NCI-H2227 (cell line): ENCODE data around the gene SUMO1.
A peak's percentile ranks its signal among the peaks of the same experiment; 100 is the strongest.

Experiments used
- DNase-seq: peaks from one replicate; lab custom pipeline; 2025; ENCODE audit not compliant: unreplicated experiment; lab: John Stamatoyannopoulos, UW

Gene SUMO1

DNA sequence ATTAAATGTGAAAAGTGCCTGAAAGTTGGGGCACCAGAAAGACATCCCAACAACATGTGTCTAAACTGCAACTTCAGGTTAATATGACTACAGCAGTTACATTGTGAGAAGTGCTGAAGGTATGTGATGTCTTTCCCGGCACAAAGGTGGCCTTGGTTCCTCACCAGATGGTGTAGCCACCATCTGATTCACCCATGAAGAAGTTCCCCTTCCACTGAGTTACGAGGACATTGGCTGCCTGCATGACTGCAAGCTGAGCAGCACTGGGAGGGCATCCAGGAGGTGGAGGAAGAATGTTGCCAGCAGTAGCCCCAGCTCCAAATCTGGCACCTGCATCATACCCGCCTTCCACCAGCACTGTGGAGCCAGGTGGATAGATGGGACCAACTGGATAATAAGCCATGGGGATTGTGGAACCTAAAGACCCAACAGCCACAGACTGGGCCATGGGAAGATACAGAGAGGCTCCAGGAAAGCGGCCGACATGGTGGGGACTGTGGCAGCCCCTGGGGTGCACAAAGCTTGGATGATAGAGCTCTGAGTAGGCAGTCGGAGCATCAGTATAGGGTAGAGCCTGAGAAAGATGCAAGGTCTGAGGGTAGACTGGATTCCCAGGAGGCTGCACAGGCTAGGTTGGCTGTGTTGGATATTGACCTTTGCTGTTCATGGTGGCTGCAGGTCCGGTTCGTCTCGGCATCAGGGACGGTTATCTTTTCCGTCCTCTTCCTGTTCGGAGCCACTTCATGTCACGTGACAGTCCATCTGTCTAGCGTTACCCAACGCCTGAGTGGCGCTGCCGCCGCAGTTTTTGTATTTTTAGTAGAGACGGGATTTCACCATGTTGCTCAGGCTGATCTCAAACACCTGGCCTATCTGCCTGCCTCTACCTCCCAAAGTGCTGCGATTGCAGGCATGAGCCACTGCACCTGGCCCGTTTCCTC, 36.9 kb downstream of the SUMO1 start:
- no peak for DNase-seq

GRCh38 chr2:202196727-202197126, 41.7 kb downstream of the SUMO1 start:
- no peak for DNase-seq

DNA sequence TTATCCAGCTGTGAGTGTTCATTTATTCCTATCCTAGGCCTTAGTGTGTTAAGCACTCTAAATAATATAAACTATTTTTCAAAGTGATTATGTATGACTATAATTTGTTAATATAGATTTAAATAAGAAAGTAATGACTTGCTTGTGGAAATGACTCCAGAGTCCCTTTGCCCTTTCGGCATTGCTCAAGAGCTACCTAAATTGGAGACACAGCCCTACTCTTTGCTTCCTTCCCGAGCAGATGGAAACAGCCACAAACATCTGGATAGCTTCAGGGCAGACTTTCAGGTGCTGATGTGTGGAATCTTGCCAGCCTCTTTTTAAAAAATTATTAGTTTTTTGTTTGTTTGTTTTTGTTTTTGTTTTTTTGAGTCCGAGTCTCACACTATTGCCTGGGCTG, 44.0 kb downstream of the SUMO1 start:
- DNase-seq: no peak

DNA sequence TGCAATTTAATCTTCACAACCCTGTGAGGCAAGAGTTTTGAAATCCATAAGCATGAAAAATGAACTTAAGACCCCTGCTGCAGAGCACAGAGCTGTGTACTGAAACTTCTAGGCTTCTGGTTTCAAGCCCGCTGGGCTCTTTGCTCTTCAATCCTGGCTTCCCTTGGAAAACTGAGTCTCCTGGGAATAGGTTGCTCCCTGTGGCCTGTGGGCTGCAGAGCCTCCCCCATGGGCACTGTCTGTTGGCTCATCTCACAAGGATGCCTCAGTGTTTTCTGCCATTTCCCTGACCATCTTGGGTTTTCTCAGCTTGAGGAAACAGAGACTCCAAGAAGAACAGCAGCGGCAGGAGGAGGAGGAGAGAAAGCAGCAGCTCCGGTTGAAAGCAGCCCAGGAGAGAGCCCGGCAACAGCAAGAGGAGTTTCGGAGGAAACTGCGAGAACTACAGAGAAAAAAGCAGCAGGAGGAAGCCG, 44.5 kb downstream of the SUMO1 start:
- DNase-seq: no peak

DNA sequence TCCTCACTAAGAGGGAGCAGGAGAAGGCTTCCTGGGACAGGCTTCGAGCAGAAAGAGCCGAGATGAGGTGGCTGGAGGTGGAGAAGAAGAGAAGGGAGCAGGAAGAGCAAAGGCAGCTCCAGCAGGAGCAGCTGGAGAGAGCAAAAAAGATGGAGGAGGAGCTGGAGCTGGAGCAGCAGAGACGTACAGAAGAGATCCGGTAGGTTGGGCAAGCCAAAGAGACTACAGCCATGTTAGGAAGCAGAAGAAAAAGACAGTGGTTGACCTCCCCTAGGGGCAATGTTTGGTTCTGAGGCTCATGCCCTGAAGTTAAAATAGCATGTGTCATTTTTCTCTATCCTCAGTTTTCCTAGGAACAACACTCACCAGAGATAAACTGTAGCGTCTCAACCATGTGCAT, 45.1 kb downstream of the SUMO1 start:
- no peak for DNase-seq

DNA sequence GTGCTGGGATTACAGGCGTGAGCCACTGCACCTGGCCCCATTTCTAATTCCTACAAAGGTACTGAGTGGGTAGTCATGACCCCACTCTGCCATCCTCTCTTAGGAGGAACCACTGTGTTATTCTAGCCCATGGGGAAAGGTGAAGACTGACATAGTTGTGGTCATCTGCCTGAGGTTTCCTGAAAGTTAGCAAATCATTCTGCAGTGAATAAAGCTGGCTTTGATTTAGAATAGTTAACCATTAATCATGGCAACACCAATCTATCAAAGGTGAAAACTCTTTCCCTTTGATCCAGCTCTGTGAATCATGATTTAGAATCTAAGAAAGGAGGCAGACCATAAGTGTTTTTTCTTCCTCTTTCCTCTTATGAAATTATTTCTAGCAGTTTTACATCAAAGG, 50.8 kb downstream of the SUMO1 start:
- DNase-seq: no peak

DNA sequence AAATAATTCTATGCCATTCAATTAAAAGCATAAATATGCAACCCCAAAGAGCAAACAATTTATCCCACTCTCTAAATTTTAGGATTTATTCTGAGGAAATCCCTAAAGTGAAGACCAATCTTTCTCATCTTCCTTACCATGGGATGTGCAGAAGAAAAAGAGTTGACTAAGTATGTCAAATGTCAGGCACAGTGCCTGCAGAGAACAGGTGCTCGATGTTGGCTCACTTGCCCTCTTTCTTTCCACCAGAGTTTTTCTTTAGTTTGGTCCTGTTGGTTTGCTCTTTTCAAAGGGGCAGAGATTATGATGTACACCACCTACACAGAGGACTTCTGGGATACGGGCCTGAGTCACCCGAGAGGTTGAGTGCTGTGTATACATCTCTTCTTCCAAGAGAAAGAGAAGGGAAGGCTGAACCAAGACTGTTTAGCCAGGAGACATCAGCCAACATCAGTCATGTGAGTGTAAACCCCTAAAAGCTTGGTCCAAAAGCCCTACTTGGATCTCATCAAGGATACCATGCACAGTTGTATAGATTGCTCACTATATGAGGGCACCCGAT, 51.7 kb downstream of the SUMO1 start:
- no peak for DNase-seq

- DNase-seq: no peak
Measured at GRCh38 chr2:202185156-202185555, 53.2 kb downstream of the SUMO1 start.

DNA sequence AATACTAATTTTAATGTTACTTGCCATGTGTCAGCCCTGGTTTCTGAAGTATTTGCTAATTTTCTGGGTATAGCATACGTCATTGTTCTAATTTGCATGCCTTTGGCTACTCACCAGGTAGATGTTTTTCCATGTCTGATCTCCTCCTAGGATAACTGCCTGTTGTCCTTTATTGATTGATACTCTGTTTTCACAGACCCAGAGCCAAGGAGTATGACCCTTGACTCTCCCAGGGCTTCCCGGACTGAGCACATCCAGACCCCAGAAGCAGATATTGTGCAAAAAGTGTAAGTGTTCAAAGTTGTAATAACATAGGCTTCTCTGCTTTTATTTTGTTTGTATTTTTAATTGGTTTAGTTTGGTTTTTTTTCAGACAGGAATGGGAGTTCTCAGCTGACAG, 53.8 kb downstream of the SUMO1 start:
- no peak for DNase-seq

DNA sequence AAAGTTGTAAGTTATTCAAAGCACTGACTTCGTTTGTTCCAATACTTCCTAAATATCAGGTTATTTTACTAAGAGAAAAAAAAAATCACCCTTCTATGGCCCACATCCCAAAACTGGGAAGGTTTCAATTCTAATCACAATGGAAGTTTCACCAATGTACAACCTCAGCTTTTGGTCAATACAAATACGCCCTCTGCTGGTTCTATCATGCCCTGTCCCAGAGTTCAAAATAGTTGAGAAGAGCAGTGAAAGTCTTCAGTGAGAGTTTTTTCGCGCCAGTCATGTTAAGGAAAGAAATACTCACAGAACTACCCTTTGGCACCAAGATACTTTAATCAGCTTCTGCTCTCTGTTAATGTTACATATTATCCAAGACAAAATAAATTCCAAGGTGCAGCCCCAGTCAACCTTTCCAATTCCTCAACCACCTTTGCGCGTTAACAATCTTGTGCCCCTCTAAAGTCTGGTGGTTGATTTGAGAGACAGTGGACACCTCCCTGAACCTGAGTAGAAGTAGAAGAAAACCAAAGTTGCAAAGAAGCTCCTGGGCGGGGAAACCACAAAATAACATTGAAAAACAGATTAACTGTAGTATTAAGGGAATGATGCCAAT, 59.9 kb downstream of the SUMO1 start:
- peak; percentile 85 for DNase-seq

- DNase-seq: no peak
Measured at GRCh38 chr2:202172439-202173211, 65.8 kb downstream of the SUMO1 start.

GRCh38 chr2:202171241-202171825, 67.1 kb downstream of the SUMO1 start:
- DNase-seq: peak; percentile 83

GRCh38 chr2:202169832-202170424, 68.5 kb downstream of the SUMO1 start:
- DNase-seq: no peak

DNA sequence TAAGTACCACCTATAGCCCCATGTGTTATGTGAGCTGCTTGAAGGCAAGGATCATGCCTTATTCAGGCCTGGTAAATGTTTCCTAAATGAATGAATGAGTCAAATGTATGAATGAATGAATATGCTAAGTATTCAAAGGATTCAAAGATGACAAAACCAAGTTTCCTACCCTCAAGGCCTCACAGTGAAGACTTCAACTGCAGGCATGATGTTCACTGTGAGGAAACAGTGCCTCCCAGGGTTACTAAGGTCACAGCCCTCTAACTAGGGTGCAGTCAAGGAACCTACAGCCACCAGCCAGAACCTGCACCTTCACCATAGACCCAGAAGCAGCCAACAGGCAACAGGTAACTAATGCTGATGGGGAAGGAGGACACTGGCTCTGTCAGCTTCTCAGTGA, 69.3 kb downstream of the SUMO1 start:
- no peak for DNase-seq

DNA sequence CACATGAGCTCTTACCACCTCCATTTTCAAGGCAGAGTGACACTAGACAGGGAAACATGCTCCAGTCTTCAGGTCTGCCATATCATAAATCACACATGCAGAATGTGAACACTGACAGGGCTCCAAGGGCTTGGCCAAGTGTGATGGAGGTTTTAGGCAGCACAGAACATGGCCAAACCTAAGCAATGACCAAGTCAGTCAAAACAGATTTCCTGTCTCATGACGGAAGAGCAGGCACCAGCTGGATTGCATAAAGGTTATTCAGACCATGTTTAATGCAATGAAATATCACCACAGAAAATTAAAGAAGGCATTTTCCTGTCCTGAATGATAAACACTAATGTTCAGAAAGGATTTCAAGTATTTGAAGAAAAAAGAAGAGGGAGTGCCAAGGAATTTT, 72.5 kb downstream of the SUMO1 start:
- no peak for DNase-seq

DNA sequence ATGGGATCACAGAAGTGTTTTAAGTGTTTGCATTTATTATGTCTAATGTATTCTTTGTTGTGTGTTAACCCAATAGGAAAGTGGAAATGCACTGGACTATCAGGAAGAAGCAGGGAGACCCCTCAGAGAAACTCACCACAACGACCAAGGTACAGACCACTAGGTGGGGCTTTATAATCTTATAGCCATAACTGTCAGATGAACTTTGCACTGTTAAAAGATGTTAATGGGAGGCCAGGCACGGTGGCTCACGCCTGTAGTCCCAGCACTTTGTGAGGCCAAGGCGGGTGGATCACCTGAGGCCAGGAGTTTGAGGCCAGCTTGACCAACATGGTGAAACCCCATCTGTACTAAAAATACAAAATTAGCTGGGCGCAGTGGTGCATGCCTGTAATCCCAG, 73.2 kb downstream of the SUMO1 start:
- no peak for DNase-seq

- DNase-seq: no peak
Measured at GRCh38 chr2:202164411-202164810, 74.0 kb downstream of the SUMO1 start.

DNA sequence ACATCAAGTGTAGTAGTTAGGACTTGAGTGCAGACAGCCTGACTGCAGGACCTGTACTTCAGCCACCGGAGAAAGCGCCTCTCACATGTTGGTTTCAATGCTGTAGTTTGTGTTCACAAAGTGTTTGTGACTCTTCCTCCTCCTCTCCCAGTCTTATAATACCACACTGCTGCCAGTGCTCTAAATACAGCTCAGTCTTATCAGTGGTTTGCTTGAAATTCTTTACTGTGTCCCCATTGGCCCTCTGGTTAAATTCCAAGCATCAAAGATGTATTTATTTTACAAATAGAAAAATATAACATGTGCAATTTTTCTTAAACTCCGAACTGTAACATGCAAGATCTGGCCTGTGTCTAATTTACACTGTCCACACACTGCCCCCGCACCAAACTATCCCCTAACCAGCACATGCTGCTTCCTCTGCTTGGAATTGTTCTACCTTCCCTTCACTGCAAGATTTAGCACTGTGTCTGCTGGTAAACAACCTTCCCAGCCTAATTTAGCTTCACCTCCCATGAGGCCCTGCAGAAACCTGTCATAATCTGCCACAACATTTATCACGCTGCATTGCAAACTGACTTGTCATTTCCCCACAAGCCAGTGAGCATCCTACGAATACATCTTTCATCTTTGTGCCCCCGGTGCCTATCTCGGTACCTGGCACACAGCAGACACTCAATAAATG, 77.1 kb downstream of the SUMO1 start:
- peak; percentile 26 for DNase-seq

DNA sequence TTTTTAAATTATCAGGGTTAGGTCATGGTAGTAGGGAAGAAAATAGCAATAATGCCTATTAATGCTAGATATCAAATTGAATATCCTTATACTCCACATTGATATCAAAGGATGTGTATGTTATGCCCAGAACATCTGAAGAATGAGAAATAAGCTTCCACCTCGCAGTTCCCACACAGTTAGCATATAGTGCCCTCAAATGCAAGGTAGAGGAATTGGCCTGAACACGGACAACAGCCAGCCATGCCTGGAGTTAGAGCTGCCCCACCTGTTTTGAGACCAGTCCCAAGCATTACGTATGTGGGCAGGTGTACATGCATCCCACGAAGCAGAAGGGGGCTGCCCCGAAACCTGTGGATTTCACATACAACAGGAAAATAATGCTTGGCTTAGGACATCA, 79.6 kb downstream of the SUMO1 start:
- DNase-seq: no peak
